GM18520 (cell line): ENCODE data around the gene CCL3.
"Not testable (repeated sequence)": the region's sequence is repeated elsewhere in the genome, so short reads cannot be mapped to it uniquely, and the experiment has no call there.

Source experiments
- ATAC-seq: cut with Tn5 transposase; IDR thresholded peaks from one replicate; pipeline ENCODE4 v1.9.1; 2021; ENCODE audit not compliant: unreplicated experiment

Gene CCL3

DNA sequence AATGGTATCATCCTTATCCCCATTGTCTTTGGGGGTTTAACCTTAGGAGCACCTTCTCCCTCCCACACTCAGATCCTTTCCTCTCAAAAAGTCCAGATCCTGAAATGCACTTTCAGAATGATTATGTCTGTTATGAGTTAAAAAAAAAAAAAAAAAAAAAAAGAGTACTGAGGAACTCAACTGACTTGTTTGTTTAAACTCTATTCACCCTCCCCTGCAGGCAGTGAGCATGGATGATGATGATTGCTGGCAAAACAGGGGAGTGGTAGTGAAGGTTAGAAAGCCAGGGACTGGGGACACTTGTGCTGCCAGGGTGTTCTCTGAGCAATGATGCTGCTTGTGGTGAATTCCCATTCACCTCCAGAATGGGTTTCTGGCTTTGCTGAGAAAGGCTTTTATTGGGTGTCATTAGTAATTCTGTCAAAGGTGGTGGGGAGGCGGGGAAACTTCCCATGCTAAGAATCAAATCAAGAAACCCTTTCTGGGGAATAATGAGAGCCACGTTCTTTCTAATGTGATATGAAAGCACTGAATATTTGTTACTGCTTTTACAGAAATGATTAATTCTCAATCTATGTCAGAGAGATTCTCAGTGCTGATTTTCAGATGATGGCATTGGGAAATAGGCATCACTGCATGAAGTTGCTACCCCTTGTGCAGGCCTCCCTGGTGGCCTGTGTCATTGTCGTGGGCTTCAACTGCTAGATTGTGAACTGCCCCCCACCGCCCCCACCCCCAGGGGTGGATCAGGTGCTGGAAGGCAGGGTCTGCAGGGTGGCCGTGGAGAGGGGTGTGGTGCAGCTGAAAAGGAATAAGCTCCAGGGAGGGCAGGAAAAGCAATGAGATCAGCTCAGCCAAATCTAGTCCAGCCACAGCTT is 27.8 kb upstream of the CCL3 start:
- ATAC-seq: no peak

DNA sequence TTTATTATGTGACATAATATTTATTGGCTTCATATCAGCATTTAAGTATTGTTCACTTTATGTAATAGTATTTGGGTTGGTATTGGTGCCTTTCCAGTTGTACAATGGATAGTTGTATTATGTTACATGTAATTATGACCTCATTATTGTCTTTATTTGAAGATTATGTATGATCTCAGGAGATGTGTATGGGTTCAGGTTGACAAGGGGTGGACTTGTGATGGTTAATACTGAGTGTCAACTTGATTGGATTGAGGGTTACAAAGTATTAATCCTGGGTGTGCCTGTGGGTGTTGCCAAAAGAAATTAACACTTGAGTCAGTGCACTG is 25.7 kb upstream of the CCL3 start:
- not testable (repeated sequence) for ATAC-seq

DNA sequence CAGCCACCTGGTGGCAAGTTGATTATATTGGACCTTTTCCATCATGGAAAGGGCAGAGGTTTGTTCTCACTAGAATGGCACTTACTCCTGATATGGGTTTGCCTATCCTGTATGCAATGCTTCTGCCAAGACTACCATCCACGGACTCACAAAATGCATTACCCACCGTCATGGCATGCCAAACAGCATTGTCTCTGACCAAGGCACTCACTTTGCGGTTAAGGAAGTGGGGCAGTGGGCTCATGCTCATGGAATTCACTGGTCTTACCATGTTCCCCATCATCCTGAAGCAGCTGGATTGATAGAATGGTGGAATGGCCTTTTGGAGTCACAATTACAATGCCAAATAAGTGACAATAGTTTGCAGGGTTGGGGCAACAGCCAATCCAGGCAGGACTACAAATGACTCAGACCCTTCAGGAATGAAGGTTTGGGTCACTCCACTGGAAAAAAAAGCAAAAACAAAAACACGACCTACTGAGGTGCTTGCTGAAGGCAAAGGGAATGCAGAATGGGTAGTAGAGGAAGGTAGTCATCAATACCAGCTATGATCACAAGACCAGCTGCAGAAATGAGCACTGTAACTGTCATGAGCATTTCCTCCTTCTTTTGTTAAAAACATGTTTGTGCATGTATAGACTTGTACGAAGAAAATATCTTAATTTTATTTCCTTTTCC is 25.2 kb upstream of the CCL3 start:
- ATAC-seq: not testable (repeated sequence)

DNA sequence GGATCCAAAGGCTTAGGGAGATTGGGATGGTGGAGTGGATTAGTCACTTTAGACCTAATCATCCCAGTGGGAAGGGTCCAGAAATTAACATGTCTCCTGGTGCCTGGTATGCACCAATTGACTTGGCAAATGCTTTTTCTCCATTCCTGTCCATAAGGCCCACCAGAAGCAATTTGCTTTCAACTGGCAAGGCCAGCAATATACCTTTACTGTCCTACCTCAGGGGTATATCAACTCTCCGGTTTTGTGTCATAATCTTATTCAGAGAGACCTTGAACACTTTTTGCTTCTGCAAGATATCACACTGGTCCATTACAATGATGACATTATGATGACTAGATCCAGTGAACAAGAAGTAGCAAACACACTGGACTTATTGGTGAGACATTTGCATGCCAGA is 23.2 kb upstream of the CCL3 start:
- ATAC-seq: not testable (repeated sequence)

DNA sequence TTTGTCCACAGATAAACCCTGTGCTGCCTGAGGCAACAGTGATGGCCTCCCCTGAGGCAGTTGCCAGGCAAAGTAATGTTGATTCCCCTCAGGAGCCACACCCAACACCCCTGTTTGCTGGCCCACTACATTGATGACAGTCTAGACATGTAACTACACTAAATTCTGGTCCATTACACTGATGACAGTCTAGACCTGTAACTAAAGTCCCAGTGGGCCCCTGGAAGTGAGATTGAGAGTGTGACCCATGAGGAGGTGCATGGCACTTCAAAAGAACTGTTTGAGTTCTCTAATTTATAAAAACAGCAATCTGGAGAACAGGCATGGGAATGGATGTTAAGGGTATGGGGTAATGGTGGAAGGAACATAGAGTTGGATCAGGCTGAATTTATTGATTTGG is 22.6 kb upstream of the CCL3 start:
- no peak for ATAC-seq

DNA sequence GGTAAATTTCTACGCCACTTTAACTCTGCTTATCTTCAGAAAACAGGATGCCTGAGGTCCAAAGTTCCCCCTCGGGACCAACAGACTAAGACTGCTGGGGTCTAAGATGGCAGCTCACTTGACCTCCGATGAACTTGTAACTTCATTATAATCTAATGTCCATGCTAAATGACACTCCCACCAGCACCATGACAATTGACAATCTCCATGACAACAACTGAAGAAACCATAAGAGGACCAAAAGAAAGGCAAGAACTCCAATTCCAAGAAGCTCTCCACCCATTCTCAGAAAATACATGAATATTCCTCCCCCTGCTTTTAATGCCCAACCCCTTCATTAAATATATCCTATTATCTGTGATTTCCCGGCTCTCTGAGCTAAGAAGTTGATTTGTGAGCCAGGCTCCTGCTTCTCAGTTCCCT is 21.1 kb upstream of the CCL3 start:
- no peak for ATAC-seq

DNA sequence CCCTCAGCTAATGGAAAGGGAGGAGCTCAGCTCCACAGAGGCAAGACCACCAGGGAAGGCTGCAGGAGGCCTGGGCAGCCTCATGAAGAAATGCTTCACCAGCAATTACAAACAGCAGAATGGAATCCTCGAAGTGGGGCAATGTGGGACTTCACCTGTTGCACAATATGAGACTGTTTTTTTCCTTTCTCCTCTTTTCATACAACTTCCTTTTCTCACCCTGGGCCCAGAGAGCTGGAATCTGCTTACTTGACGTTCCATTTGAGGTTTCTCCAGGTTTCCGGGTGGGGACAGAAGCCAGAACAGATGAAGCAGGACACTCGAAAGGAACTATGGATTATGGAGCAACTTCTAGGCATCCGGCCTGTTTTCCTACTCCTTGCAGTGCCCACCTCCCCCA is 18.3 kb upstream of the CCL3 start:
- ATAC-seq: not testable (repeated sequence)

DNA sequence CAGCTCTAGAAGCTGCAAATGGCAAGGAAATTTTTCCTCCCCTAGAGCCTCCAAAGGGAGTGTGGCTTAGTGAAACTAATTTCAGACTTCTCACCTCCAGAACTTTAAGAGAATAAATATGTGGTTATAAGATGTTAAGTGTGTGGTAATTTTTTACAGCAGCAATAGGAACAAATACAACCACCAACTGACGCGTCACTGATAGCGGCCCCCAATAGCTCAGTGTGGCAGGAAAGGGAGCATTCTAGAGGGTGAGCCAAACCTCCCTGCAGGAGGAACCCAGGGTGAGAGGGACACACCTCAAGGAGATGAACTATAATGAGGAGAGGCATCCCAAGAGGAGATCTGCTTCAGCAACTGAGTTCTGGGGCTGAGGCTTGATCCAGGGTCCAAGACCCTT is 17.7 kb upstream of the CCL3 start:
- ATAC-seq: no peak

DNA sequence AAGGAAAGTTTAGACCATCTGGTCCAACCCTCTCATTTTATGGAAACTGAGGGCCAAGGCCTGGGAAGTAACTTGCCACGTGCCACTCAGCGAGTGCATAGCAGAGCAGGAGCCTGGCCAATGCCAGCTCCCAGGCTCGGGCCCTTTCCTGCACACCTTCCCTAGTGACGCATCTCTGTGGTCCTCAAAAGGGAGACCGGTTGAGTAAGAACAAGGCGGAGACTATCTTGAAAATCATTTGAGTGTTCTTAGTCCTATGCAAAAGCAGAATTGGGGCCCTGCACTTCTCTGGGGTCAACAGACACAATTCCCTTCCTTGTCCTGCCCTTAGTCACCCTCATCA is 16.5 kb upstream of the CCL3 start:
- no peak for ATAC-seq

DNA sequence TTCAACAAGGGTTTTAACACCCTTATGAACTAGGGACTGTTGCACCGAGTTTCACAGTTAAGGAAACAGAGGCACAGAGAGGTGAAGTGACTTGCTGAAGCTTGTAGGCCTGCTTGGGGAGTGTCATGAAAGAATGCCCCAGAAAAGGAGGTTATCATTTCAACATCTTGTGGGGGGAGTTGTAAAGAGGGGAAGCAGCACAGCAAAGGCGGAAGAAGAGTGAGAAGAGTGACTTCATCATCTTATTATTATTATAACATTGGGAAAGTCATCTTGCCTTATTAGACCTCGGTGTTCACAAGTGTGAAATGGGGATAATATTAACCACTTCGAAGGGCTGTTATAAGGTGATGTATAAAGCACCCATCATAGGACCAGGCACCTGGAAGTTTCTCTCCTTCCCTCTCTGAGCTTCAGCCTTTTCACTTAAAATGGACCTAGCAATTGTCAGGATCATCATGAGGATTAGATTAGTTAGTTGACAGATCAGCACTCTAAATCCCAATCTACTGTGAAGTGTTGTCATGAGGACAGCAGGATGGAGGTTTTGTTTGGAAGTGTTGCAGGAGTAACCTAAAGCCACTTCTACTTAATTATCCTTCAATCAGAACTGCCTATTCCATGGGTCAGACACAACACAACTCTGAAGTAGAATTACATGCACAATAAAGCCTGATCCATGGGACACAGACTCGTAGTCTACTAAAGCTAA is 16.0 kb upstream of the CCL3 start:
- no peak for ATAC-seq

DNA sequence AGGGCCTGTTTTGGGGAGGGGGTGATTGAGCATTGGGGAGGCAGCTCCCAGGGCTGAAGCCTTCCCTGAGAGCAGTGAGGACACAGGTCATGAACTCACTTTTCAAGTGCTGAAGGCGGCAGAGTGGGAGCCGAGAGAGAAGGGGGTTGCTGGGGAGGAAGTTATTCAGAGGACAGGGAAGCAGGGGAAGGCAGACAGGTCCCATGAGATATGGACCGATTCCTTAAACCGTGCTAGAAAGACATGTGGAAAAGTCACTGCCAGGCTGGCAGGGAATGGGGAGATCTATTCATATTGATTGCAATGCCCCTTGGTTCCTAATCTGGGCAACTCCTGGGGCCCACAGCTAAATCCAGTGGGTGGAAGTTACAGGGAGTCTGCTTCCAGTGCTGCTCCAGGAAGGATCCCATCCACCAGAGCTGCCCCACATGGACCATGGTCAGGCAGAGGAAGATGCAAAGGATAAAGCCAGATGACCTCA is 14.8 kb upstream of the CCL3 start:
- ATAC-seq: no peak

DNA sequence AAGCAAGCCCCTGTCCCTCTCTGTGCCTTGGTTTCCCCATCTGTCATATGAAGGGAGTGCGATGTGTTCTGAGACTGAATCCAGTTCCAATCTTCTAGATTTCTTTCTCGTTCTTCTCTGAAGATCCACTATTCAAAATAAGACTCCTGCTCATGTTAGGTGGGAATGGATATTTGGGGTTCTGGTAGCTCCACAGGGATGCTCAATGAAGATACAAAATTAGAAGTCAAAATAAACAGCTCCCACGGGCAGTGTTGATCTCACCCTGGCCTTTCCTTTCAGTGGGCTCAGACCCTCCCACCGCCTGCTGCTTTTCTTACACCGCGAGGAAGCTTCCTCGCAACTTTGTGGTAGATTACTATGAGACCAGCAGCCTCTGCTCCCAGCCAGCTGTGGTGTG is 14.3 kb upstream of the CCL3 start:
- not testable (repeated sequence) for ATAC-seq

DNA sequence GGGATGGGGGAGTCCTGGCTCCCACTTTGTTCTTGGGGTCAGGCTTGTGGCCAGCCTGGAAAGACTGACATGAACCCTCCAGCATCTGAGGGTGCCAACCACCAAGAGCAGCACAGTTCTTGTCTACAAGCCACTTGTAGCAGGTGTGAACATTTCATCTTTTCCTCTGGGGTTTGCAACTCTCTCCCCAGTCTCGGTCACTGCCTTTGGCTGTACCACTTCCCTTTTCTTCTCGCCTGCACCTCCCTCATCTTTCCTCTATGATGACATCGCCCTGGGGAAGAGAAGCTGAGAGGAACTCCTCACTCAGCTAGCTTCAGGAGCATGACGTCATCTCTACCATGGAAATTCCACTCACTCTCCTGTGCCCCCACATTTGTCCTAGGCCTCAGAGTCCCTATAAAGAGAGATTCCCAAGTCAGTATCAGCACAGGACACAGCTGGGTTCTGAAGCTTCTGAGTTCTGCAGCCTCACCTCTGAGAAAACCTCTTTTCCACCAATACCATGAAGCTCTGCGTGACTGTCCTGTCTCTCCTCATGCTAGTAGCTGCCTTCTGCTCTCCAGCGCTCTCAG is 13.5 kb upstream of the CCL3 start, which contains the start of gene CCL4:
TSS of gene CCL4 (plus strand) at position 427 of the 575 bp plus-strand sequence. CDS start at position 506, 79 bp downstream.
- ATAC-seq: peak; percentile 75

DNA sequence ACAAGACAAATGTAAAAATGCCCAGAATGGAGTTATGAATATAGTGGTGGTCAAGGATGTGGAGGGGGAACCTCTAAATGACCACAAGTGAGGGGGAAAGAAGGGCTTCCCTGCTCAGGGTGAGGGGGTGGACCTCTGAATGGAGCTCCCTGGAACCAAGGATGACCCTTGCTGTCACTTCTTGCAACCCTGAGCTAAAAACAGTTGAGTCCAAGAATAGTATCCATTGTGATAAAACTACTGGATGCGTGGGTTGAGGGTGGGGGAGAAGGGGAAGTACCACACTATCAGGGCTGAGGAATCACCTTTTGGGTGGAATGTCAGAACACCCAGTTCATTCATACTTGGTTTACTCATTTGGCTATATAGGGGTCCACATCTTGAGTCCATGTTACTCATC is 9.1 kb upstream of the CCL3 start:
- not testable (repeated sequence) for ATAC-seq

DNA sequence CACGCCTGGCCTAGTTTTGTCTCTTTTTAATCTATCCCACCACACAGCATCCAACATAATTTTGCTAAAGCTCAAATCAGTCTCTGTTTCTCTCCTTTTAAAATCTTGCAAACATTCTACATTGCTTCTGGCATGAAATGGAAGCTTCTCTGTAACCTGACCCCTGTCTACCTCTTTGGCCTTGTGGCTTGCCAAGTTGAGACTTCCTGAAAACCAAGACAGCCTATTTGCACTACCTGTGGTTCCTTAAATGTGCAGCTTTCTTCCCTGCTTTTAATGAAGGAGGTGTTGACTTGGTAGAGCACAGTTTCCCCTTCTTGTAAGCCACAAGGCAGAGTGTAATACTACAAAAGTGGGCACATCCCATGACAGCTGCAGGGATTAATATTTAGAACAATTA is 6.0 kb upstream of the CCL3 start:
- no peak for ATAC-seq

DNA sequence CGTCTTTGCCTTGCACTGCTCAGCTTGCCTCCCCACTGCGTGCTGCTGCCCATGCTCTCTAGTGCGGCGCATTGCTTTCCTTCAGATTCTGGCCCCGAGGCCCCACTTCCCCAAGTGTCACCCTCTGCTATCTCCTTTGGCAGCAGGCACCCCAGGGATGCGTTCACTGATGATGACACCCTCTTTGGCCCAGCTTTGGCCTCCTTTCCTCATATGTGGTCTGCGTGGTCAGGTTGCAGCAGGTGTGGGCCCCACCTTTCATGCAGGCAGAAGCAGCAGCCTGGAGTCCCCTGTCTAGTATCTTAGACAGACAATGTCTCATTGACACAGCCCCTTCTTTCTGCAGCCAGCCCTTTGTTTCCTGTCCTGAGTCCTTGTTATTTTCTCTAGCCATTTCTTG is 4.8 kb upstream of the CCL3 start:
- no peak for ATAC-seq

DNA sequence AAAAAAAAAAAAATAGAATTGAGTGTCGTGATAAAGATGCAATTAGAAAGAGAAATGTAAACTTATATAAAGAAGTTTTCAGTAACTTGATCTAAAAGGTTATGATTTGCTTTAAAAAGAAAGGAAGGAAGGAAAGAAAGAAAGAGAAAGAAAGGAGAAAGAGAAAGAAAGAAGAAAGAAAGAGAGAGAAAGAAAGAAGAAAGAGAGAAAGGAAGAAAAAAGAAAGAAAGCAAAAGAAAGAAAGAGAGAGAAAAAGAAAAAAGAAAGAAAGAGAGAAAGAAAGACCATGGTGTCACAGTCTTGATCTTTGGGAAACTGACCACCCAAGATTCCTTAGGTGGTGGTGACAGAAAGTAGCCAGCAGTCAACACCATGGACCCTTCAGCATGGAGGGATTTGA is 4.3 kb upstream of the CCL3 start:
- ATAC-seq: no peak

DNA sequence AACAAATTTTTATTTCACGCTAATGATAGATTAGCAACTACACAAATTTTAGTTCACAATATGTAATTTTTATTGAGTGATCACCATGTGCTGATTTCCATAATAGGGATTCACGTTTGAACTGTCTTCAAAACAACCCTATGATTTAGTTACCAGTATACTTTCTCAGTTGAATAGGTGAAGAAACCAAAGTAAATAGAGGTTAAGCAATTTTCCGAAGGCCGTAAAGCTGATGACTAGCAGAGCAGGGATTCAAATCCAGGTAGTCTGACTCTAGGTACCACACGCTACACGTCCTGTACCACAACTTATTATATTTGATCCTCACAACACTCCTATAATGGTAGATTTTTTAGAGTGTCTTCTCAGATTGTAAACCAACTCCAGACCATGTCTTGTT is 2.8 kb upstream of the CCL3 start:
- ATAC-seq: not testable (repeated sequence)

DNA sequence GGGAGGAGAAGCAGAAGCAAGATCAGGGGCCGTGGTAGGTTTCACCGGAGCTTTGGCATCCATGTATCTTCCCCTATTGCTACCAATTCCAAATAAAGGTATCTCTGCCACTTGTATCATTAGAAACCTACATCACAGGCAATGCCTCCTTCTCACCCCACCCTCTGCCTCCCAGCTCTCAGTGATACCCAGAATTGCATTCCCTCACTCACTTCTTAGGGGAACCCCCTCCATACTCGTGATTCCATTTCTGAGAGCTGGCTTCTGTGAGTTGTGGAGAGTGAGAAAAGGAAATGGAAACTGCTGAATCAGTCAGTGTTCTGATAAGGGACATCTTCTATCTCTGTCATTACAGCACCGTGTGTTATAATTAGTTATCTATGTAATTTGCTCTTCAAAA is 2.3 kb upstream of the CCL3 start:
- ATAC-seq: no peak

DNA sequence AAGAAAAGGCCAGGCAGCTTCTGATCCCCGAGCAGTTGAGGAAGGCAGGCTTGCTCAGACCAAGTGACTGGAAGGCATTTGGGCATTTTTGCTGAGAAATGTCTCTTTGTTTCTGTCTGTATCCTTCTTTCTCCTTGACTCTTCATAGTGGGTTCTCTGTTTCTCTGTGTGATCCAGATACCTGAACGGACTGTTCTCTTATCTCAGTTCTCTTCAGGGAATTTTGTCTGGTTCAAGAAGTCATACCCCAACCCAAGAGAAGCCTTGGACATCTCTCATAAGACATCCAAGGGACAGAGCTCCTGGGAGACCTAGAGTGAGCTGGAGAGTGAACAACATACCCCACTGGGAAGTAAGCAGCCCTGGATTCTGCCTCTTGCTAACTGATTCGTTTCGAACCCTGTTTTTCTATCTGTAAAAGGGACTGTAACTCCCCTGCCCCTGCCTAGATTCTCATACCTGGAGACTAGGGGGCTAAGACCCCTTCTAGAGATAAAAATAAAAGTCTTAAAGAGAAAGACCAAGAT is 541 bp downstream of the CCL3 start:
- ATAC-seq: no peak

DNA sequence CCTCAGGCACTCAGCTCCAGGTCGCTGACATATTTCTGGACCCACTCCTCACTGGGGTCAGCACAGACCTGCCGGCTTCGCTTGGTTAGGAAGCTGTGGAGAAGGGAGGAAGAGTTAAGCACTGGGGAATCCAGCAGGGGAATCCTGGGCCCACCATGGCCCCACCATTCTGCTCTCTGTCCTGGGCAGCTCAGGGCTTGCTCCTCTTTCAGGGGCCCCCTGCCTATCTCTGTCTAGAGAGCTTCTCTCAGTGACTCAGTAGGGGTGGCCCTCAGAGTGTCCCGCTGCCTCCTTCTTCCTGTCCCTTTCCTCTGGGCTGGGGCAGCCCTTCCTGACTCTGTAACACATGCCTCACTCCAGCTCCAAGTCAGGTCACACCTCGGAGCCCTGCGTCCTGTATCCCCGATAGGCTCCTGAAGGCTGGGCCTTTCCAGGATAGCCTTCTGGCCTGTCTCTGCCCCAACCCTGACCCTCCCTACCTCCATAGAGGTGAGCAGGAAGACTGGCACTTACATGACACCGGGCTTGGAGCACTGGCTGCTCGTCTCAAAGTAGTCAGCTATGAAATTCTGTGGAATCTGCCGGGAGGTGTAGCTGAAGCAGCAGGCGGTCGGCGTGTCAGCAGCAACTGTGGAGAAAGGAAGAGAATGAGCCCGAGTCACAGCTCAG is 1.1 kb downstream of the CCL3 start:
- no peak for ATAC-seq
